PC-9 (cell line): Measurements from ENCODE around the gene NINJ2.

ENCODE experiments used
- CTCF ChIP-seq: fragments of 200-600 bp; sonication (generic); conservative IDR thresholded peaks from 2 replicates; pipeline ENCODE4 v1.6.1; 2017; ENCODE audit warnings: mixed run types, antibody characterized with exemption, mild to moderate bottlenecking, moderate library complexity
- EZH2 ChIP-seq: fragments of 200-600 bp; sonication (generic); IDR thresholded peaks from 2 replicates; pipeline ENCODE4 v1.8.0; 2017; ENCODE audit warnings: antibody characterized with exemption, low read depth

GRCh38 chr12:560691-561390 lies 102.4 kb downstream of the NINJ2 start:
- no peak for TF ChIP-seq CTCF
- TF ChIP-seq EZH2 = no peak
